Right lobe of liver (tissue), 6 donors: ENCODE results near the gene CA7. TPM values are rescaled to one million over a fixed set of nuclear protein-coding genes. Genes with fewer than 3 reads are reported as not detected.

Experiments
- ATAC-seq, 4 donors: fragments of 200-7000 bp; cut with Tn5 transposase; one replicate each; pipeline ENCODE4 v1.9.1; 2020; ENCODE audit warnings: mild to moderate bottlenecking in 4 of 4, moderate library complexity in 4 of 4
- DNase-seq, 3 donors: peaks; one replicate each; pipeline ENCODE4 v3.0.0-alpha.2; 2020
- H3K27ac ChIP-seq, 3 donors: fragments of 200-600 bp; one replicate each; pipeline ENCODE4 v1.8.0; 2022
- H3K27me3 ChIP-seq, 2 donors: fragments of 200-600 bp; one replicate each; pipeline ENCODE4 v1.8.0; 2022
- H3K36me3 ChIP-seq, 4 donors: fragments of 200-600 bp; sonication (generic) in 1 of 4; one replicate each; pipeline versions ENCODE4 v1.5.1 to v1.8.0; 2017 to 2022; ENCODE audit warnings: control low read depth in 1 of 4
- H3K4me1 ChIP-seq, 4 donors: fragments of 200-600 bp; sonication (generic) in 1 of 4; one replicate each; pipeline versions ENCODE4 v1.5.1 to v1.8.0; 2017 to 2022; ENCODE audit warnings: control low read depth in 1 of 4
- H3K4me3 ChIP-seq, 3 donors: fragments of 200-600 bp; one replicate each; pipeline ENCODE4 v1.8.0; 2022
- H3K9me3 ChIP-seq, 4 donors: fragments of 200-600 bp; sonication (generic) in 1 of 4; one replicate each; pipeline versions ENCODE4 v1.5.1 to v1.8.0; 2017 to 2022; ENCODE audit warnings: control low read depth in 1 of 4
- POLR2A ChIP-seq: fragments of 450-650 bp; IDR thresholded peaks from one replicate; pipeline ENCODE4 v1.6.1; 2017; ENCODE audit warnings: antibody characterized with exemption, mild to moderate bottlenecking
- WGBS: methylation state at CpG from one replicate; pipeline ENCODE4 v1.1.6; 2018; ENCODE audit warnings: low coverage, low lambda C conversion rate; ENCODE audit not compliant: insufficient coverage; ENCODE audit errors: missing lambda C conversion rate; 5-methylcytosine and 5-hydroxymethylcytosine counted together
- intact Hi-C, 2 donors: fragments of 100-400 bp; cut with DNase I; formaldehyde crosslinking; loops; one replicate each; pipeline versions ENCODE4 v1.11.2 to v1.14.1; 2022
- total RNA-seq, 6 experiments: library from RNA; depleted of rRNA in 2 of 6; stranded (reverse); fragments of >200 nt in 2 of 6; fragmentation: NEBNext Ultra II Directional in 3 of 6; extraction: Animal tissue kit (Norgen Biotek cat#: 25700) in 3 of 6; gene quantifications; one replicate each; pipeline versions ENCODE4 v1.1.0 to v1.2.4, GENCODE V29; 2016 to 2023
- TF ChIP-seq, protein P1 (sequence below), 4 donors: fragments of 200-600 bp in 3 of 4; fragments of 450-650 bp in 1 of 4; IDR thresholded peaks; one replicate each; pipeline versions ENCODE4 v1.5.1 to v1.8.0; 2016 to 2022; ENCODE audit warnings: antibody characterized with exemption in 4 of 4, mild to moderate bottlenecking in 2 of 4
- donor health status: DM: no; HTN: yes; CAD: no.
- donor health status: DM: no; HTN: no; CAD: no.
- donor health status: DM: no; HTN: no; CAD: no.
- donor health status: DM: no; HTN: yes; CAD: no.
- donor health status: DM: no; HTN: yes; CAD: no.

CA7 gene
- total RNA-seq, 6 experiments from 2014 or later = not detected

DNA sequence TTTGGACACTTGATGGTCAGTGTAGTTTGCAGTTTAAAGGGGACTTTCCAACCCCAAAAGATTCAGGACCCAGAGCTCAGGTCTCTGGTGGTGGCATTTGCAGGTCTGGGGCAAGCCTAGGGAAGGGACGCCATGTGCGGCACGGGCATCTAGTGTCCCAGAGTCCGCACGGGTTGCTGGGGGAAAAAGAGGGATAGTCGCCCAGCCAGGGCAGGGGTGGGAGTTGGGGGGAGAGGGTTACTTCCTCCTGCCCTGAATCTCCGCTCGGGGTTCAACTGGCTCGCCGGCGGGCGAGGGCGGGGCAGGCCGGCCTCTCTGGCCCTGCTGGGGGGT, 239 bp upstream of the CA7 start:
- DNase-seq (no peak), ATAC-seq (no peak)
- 43% methylated on average over 6 of the region's 14 CpGs for WGBS
- Histone ChIP-seq H3K36me3 (no peaks in the 10 kb centered on the region), H3K27me3 (peaks cover 4 to 6% of the 10 kb centered on the region in 2 donors), H3K4me1 (peaks cover 0 to 10% (median 0%) of the 10 kb centered on the region in 4 donors), H3K27ac (no peak overlapping the region), H3K9me3 (no peaks in the 10 kb centered on the region), H3K4me3 (peak overlapping the region; percentile 16 to 39 (median 25))
- intact Hi-C loops = no loop called here
- no peak for TF ChIP-seq POLR2A
- TF ChIP-seq, protein P1, sequence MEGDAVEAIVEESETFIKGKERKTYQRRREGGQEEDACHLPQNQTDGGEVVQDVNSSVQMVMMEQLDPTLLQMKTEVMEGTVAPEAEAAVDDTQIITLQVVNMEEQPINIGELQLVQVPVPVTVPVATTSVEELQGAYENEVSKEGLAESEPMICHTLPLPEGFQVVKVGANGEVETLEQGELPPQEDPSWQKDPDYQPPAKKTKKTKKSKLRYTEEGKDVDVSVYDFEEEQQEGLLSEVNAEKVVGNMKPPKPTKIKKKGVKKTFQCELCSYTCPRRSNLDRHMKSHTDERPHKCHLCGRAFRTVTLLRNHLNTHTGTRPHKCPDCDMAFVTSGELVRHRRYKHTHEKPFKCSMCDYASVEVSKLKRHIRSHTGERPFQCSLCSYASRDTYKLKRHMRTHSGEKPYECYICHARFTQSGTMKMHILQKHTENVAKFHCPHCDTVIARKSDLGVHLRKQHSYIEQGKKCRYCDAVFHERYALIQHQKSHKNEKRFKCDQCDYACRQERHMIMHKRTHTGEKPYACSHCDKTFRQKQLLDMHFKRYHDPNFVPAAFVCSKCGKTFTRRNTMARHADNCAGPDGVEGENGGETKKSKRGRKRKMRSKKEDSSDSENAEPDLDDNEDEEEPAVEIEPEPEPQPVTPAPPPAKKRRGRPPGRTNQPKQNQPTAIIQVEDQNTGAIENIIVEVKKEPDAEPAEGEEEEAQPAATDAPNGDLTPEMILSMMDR (IDR thresholded peaks at IDR 0.05) = no peak

DNA sequence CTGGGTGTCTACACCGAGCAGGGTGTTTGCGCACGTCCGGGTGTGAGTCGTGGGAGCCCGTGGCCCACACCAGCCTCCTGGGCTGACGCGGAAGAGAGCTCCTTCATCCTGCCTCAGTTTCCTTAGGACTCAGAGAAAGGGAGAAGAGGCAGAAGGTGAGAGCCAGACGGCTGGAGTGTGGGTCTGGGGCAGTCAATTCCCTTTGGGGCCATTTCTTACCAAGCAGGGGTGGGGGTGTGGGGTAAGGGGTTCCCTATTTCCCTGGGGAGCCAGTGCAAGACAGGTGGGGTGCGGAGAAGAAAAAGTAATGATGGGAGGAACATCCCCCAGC, 831 bp downstream of the CA7 start:
- intact Hi-C loops = no loop called here
- WGBS = 48% methylated on average over 2 of the region's 10 CpGs
- TF ChIP-seq, protein P1 (IDR thresholded peaks at IDR 0.05) = no peak
- TF ChIP-seq POLR2A = no peak
- no peaks in the 10 kb centered on the region for H3K9me3 ChIP-seq
- no peak overlapping the region for H3K27ac ChIP-seq
- DNase-seq = no peak
- no peaks in the 10 kb centered on the region for H3K36me3 ChIP-seq
- H3K4me3 ChIP-seq = peak overlapping the region in 1 of 3 donors; percentile 39
- peaks cover 4 to 6% of the 10 kb centered on the region in 2 donors for H3K27me3 ChIP-seq
- no peak for ATAC-seq
- peaks cover 0 to 10% (median 0%) of the 10 kb centered on the region in 4 donors for H3K4me1 ChIP-seq

DNA sequence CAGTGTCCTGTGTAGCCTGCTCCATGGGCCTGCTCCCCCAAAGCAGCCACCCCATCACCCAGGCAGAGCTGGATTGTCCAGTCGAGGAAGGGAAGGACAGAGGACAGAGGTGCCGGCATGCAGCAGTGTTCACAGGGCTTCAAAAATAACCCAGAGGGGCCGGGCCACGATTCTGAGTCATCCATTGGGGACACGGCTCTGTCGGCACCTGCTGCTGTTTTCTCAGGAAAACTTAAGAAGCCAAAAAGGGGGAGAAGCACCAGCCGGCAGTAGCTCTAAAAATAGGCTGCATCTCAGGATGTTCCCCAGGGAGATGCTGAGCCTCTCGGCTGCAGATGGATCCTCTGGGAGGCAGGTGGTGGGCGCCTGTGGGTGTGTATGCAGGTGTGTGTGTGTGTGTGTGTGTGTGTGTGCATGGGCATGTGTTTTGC, 1.6 kb downstream of the CA7 start:
- Histone ChIP-seq H3K36me3 (no peaks in the 10 kb centered on the region), H3K4me1 (peaks cover 0 to 10% (median 0%) of the 10 kb centered on the region in 4 donors), H3K4me3 (no peak overlapping the region), H3K9me3 (no peaks in the 10 kb centered on the region), H3K27ac (no peak overlapping the region), H3K27me3 (peaks cover 4 to 6% of the 10 kb centered on the region in 2 donors)
- TF ChIP-seq, protein P1 (IDR thresholded peaks at IDR 0.05) = no peak
- TF ChIP-seq POLR2A = no peak
- intact Hi-C loops = no loop called here
- no peak for DNase-seq
- 75% methylated on average over 4 of the region's 9 CpGs for WGBS
- no peak for ATAC-seq

DNA sequence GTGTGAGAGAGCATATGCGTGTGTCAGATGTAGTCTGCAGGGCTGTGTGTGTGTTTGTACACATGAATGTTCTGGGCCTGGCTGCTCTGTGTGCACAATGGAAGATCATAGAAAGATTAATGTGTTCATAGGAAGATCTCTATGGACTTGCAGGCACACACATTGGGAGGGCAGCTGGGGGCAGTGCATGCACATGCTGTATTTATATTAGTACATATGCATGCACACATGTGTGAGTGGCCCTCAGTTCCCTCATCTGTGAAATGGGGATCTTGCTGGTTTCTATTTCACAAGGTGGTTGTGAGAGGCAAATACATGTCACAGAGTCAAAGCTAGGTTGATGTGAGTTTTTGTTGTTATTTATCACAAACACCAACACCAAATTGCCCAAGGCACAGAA, 2.1 kb downstream of the CA7 start:
- no peaks in the 10 kb centered on the region for H3K9me3 ChIP-seq
- no peak overlapping the region for H3K4me3 ChIP-seq
- TF ChIP-seq, protein P1 (IDR thresholded peaks at IDR 0.05) = no peak
- TF ChIP-seq POLR2A = no peak
- H3K27ac ChIP-seq = no peak overlapping the region
- no peak for ATAC-seq
- intact Hi-C loops = no loop called here
- H3K36me3 ChIP-seq = no peaks in the 10 kb centered on the region
- DNase-seq = no peak
- H3K27me3 ChIP-seq = peaks cover 4 to 6% of the 10 kb centered on the region in 2 donors
- H3K4me1 ChIP-seq = peaks cover 0 to 10% (median 0%) of the 10 kb centered on the region in 4 donors
- WGBS = 80% methylated on average over 1 of the region's 1 CpG

DNA sequence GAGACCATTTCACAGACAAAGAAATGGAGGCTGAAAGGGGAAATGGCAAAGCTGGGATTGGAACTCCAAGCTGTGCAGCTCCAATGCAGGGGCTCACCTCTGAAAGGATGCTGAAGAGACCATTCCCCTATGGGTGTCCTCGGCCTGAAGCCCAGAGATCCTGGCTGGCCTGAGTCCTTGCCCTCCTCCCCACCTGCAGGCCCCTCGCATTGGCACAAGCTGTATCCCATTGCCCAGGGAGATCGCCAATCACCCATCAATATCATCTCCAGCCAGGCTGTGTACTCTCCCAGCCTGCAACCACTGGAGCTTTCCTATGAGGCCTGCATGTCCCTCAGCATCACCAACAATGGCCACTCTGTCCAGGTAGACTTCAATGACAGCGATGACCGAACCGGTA, 2.6 kb downstream of the CA7 start:
- Histone ChIP-seq H3K27me3 (peaks cover 4 to 6% of the 10 kb centered on the region in 2 donors), H3K4me1 (peaks cover 0 to 10% (median 0%) of the 10 kb centered on the region in 4 donors), H3K36me3 (no peaks in the 10 kb centered on the region), H3K9me3 (no peaks in the 10 kb centered on the region), H3K27ac (no peak overlapping the region), H3K4me3 (no peak overlapping the region)
- WGBS = no CpG with 5 or more reads among the region's 6 CpGs
- intact Hi-C loops = no loop called here
- DNase-seq (no peak), ATAC-seq (no peak)
- TF ChIP-seq, protein P1 (IDR thresholded peaks at IDR 0.05) = no peak
- no peak for TF ChIP-seq POLR2A
